Activated T-cell treated with anti-CD3 and anti-CD28 coated beads, Interleukin-2, amount 50 U/mL, for 72 hours (primary cell): Measurements from ENCODE around the gene NUBPL. TPM values are rescaled to one million over a fixed set of nuclear protein-coding genes. Genes with fewer than 3 reads are reported as not detected.

ENCODE experiments used
- ATAC-seq, 2 donors: fragments of 150-1000 bp; cut with Tn5 transposase; replicated peaks in 1 of 2; 2 replicates each; pipeline ENCODE4 v1.10.0; 2021; ENCODE audit warnings: moderate library complexity in 2 of 2, mild to moderate bottlenecking in 1 of 2
- DNase-seq, 2 donors: peaks; one replicate each; pipeline ENCODE4 v3.0.0; 2021 to 2022; ENCODE audit warnings: mixed read lengths in 1 of 2
- H3K27ac Mint-ChIP-seq: one replicate; pipeline ENCODE4 v1.8.0; 2022; ENCODE audit warnings: mild to moderate bottlenecking, moderate library complexity, mixed read lengths
- H3K27me3 Mint-ChIP-seq: one replicate; pipeline ENCODE4 v1.8.0; 2022; ENCODE audit warnings: low read depth, mixed read lengths
- H3K36me3 Mint-ChIP-seq, 2 donors: one replicate each; pipeline ENCODE4 v1.8.0; 2022; ENCODE audit warnings: mixed read lengths in 2 of 2, mild to moderate bottlenecking in 1 of 2; ENCODE audit not compliant: insufficient read depth in 2 of 2
- H3K4me1 Mint-ChIP-seq: one replicate; pipeline ENCODE4 v1.8.0; 2022; ENCODE audit warnings: low read depth, mixed read lengths
- H3K4me3 Mint-ChIP-seq, 2 donors: one replicate each; pipeline ENCODE4 v1.8.0; 2022; ENCODE audit warnings: mild to moderate bottlenecking in 2 of 2, mixed read lengths in 2 of 2, moderate library complexity in 2 of 2
- H3K9me3 Mint-ChIP-seq, 2 donors: one replicate each; pipeline ENCODE4 v1.8.0; 2022; ENCODE audit warnings: mixed read lengths in 2 of 2
- total RNA-seq, 2 donors: library from RNA; stranded (reverse); gene quantifications; one replicate each; pipeline ENCODE4 v1.2.3, GENCODE V29; 2022

NUBPL gene
- total RNA-seq, 2 donors from 2014 or later: 7.7 to 9.4 TPM

- peaks cover 6 to 12% of the 10 kb centered on the region in 2 donors for H3K36me3 Mint-ChIP-seq
- DNase-seq (no peak), ATAC-seq (no peak)
- no peak overlapping the region for H3K27ac Mint-ChIP-seq
- H3K4me1 Mint-ChIP-seq: no peaks in the 10 kb centered on the region
- H3K27me3 Mint-ChIP-seq: no peaks in the 10 kb centered on the region
- no peak overlapping the region for H3K4me3 Mint-ChIP-seq
- H3K9me3 Mint-ChIP-seq: peaks cover 7 to 8% of the 10 kb centered on the region in 2 donors
Measured at GRCh38 chr14:31657917-31658316, 96.7 kb downstream of the NUBPL start.

GRCh38 chr14:31659278-31659677, 98.1 kb downstream of the NUBPL start:
- Mint-ChIP-seq H3K36me3 (peaks cover 8 to 10% of the 10 kb centered on the region in 2 donors), H3K27me3 (no peaks in the 10 kb centered on the region), H3K9me3 (peaks cover 5 to 7% of the 10 kb centered on the region in 2 donors), H3K27ac (no peak overlapping the region), H3K4me1 (no peaks in the 10 kb centered on the region), H3K4me3 (no peak overlapping the region)
- ATAC-seq: no peak
- DNase-seq: no peak

GRCh38 chr14:31660191-31660590, 99.0 kb downstream of the NUBPL start:
- Mint-ChIP-seq H3K4me1 (no peaks in the 10 kb centered on the region), H3K27me3 (no peaks in the 10 kb centered on the region), H3K9me3 (peaks cover 11% of the 10 kb centered on the region in 2 donors), H3K4me3 (no peak overlapping the region), H3K27ac (no peak overlapping the region), H3K36me3 (peaks cover 12 to 14% of the 10 kb centered on the region in 2 donors)
- ATAC-seq: no peak
- DNase-seq: no peak

- peaks cover 15 to 17% of the 10 kb centered on the region in 2 donors for H3K9me3 Mint-ChIP-seq
- no peak overlapping the region for H3K27ac Mint-ChIP-seq
- peaks cover 15 to 16% of the 10 kb centered on the region in 2 donors for H3K36me3 Mint-ChIP-seq
- no peaks in the 10 kb centered on the region for H3K27me3 Mint-ChIP-seq
- no peak for DNase-seq
- H3K4me1 Mint-ChIP-seq: no peaks in the 10 kb centered on the region
- ATAC-seq: no peak
- H3K4me3 Mint-ChIP-seq: no peak overlapping the region
Measured at GRCh38 chr14:31660728-31661127, 99.5 kb downstream of the NUBPL start.

GRCh38 chr14:31668348-31668747, 107.1 kb downstream of the NUBPL start:
- ATAC-seq (no peak), DNase-seq (no peak)
- Mint-ChIP-seq H3K27ac (no peak overlapping the region), H3K4me1 (no peaks in the 10 kb centered on the region), H3K4me3 (no peak overlapping the region), H3K9me3 (peaks cover 23 to 26% of the 10 kb centered on the region in 2 donors), H3K27me3 (no peaks in the 10 kb centered on the region), H3K36me3 (peaks cover 17 to 35% of the 10 kb centered on the region in 2 donors)

GRCh38 chr14:31672709-31673108, 111.5 kb downstream of the NUBPL start:
- DNase-seq (no peak), ATAC-seq (no peak)
- H3K27ac Mint-ChIP-seq: no peak overlapping the region
- no peaks in the 10 kb centered on the region for H3K27me3 Mint-ChIP-seq
- no peak overlapping the region for H3K4me3 Mint-ChIP-seq
- H3K4me1 Mint-ChIP-seq: no peaks in the 10 kb centered on the region
- H3K9me3 Mint-ChIP-seq: peaks cover 7 to 8% of the 10 kb centered on the region in 2 donors
- peaks cover 3 to 18% of the 10 kb centered on the region in 2 donors for H3K36me3 Mint-ChIP-seq

- DNase-seq (no peak), ATAC-seq (no peak)
- peaks cover 1 to 5% of the 10 kb centered on the region in 2 donors for H3K36me3 Mint-ChIP-seq
- no peaks in the 10 kb centered on the region for H3K4me1 Mint-ChIP-seq
- no peak overlapping the region for H3K4me3 Mint-ChIP-seq
- no peak overlapping the region for H3K27ac Mint-ChIP-seq
- H3K9me3 Mint-ChIP-seq: peaks cover 0 to 2% of the 10 kb centered on the region in 2 donors
- no peaks in the 10 kb centered on the region for H3K27me3 Mint-ChIP-seq
Measured at GRCh38 chr14:31677052-31677451, 115.8 kb downstream of the NUBPL start.

- Mint-ChIP-seq H3K27me3 (no peaks in the 10 kb centered on the region), H3K27ac (no peak overlapping the region), H3K36me3 (peaks cover 1 to 9% of the 10 kb centered on the region in 2 donors), H3K4me1 (no peaks in the 10 kb centered on the region), H3K4me3 (no peak overlapping the region), H3K9me3 (peaks cover under 1 to 2% of the 10 kb centered on the region in 2 donors)
- DNase-seq (no peak), ATAC-seq (no peak)
Measured at GRCh38 chr14:31677630-31678029, 116.4 kb downstream of the NUBPL start.

- ATAC-seq: no peak
- peaks cover 2% of the 10 kb centered on the region in 2 donors for H3K9me3 Mint-ChIP-seq
- no peak overlapping the region for H3K4me3 Mint-ChIP-seq
- peaks cover 3 to 11% of the 10 kb centered on the region in 2 donors for H3K36me3 Mint-ChIP-seq
- no peaks in the 10 kb centered on the region for H3K27me3 Mint-ChIP-seq
- no peak overlapping the region for H3K27ac Mint-ChIP-seq
- H3K4me1 Mint-ChIP-seq: no peaks in the 10 kb centered on the region
- DNase-seq: no peak
Measured at GRCh38 chr14:31678421-31679249, 117.4 kb downstream of the NUBPL start.

GRCh38 chr14:31682768-31683167, 121.6 kb downstream of the NUBPL start:
- Mint-ChIP-seq H3K4me3 (no peak overlapping the region), H3K9me3 (peaks cover 7 to 9% of the 10 kb centered on the region in 2 donors), H3K27me3 (no peaks in the 10 kb centered on the region), H3K4me1 (no peaks in the 10 kb centered on the region), H3K36me3 (peaks cover 8 to 19% of the 10 kb centered on the region in 2 donors), H3K27ac (no peak overlapping the region)
- no peak for DNase-seq
- no peak for ATAC-seq

GRCh38 chr14:31687726-31688125, 126.5 kb downstream of the NUBPL start:
- DNase-seq: no peak
- H3K4me3 Mint-ChIP-seq: no peak overlapping the region
- ATAC-seq: no peak
- H3K27ac Mint-ChIP-seq: no peak overlapping the region
- no peaks in the 10 kb centered on the region for H3K27me3 Mint-ChIP-seq
- peaks cover 6 to 9% of the 10 kb centered on the region in 2 donors for H3K9me3 Mint-ChIP-seq
- H3K36me3 Mint-ChIP-seq: peaks cover 7 to 13% of the 10 kb centered on the region in 2 donors
- no peaks in the 10 kb centered on the region for H3K4me1 Mint-ChIP-seq

- H3K4me3 Mint-ChIP-seq: no peak overlapping the region
- DNase-seq (no peak), ATAC-seq (no peak)
- H3K36me3 Mint-ChIP-seq: peaks cover 3 to 5% of the 10 kb centered on the region in 2 donors
- H3K27ac Mint-ChIP-seq: no peak overlapping the region
- peaks cover 2 to 5% of the 10 kb centered on the region in 2 donors for H3K9me3 Mint-ChIP-seq
- H3K4me1 Mint-ChIP-seq: no peaks in the 10 kb centered on the region
- no peaks in the 10 kb centered on the region for H3K27me3 Mint-ChIP-seq
Measured at GRCh38 chr14:31690056-31690455, 128.9 kb downstream of the NUBPL start.

- Mint-ChIP-seq H3K36me3 (no peaks in the 10 kb centered on the region), H3K9me3 (no peaks in the 10 kb centered on the region), H3K4me3 (no peak overlapping the region), H3K4me1 (no peaks in the 10 kb centered on the region), H3K27ac (no peak overlapping the region), H3K27me3 (no peaks in the 10 kb centered on the region)
- ATAC-seq (no peak), DNase-seq (no peak)
Measured at GRCh38 chr14:31692376-31692781, 131.2 kb downstream of the NUBPL start.

GRCh38 chr14:31696378-31696777, 135.2 kb downstream of the NUBPL start:
- H3K36me3 Mint-ChIP-seq: peaks cover 0 to 3% of the 10 kb centered on the region in 2 donors
- no peak for ATAC-seq

More at GRCh38 chr14:31696378-31696777, 135.2 kb downstream of the NUBPL start:
- H3K9me3 Mint-ChIP-seq: peaks cover 0 to 3% of the 10 kb centered on the region in 2 donors
- no peak overlapping the region for H3K4me3 Mint-ChIP-seq
- no peak overlapping the region for H3K27ac Mint-ChIP-seq
- H3K27me3 Mint-ChIP-seq: no peaks in the 10 kb centered on the region
- H3K4me1 Mint-ChIP-seq: no peaks in the 10 kb centered on the region
- DNase-seq: no peak
